SHP77 treated with DMSO at 0.1 percent for 48 hours (cell line): ENCODE results near the gene PPP4C.

Source experiments
- DNase-seq: peaks from one replicate; lab custom pipeline; 2025; lab: John Stamatoyannopoulos, UW

Gene PPP4C

DNA sequence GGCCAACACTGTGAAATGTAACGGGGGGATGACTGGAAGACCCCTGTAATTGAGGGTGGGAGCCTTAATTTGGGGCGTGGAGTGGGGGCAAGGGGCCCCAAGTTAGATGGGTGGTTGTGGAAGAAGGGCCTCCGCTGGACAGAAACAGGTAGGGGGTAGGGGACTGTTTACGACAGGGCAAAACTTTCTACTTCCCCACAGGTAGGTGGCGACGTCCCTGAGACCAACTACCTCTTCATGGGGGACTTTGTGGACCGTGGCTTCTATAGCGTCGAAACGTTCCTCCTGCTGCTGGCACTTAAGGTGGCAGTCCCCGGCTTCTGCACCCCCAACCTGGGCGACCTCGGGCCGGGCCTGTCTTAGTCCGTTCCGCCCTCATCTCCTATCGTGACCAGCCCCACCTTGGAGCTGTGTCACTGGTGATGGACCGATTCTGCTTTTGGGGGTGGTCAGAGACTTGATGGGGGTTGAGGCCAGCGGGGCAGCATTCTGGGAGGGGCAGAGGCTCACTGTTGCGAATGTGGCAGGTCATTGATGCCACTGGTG, 6.8 kb downstream of the PPP4C start:
- no peak for DNase-seq

DNA sequence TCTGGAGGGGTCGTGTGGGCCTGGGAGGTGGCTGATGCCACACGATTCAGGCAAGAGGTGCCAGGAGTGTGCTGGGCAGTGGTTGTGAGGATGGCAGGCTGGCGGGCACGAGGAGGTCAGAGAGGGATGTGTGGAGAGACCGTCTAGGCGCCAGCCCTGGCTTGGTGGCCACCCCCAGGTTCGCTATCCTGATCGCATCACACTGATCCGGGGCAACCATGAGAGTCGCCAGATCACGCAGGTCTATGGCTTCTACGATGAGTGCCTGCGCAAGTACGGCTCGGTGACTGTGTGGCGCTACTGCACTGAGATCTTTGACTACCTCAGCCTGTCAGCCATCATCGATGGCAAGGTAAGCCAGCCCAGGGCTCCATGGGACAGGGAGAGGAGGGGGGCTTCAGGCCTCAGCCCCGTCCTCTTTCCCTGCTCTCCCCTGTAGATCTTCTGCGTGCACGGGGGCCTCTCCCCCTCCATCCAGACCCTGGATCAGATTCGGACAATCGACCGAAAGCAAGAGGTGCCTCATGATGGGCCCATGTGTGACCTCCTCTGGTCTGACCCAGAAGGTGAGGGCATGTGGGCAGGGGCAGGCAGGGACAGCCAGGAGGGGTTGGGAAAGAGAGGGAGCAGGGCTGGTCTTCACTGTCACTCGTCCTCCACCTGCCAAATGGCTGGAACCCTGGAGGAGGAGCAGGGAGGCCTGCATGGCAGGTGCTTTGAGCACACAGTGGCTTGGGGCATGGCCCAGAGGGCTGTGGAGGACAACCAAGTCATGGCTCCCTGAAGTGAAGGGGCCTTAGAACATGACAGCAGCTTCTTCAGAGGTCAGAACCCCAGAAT, 7.6 kb downstream of the PPP4C start:
- DNase-seq, result no peak

DNA sequence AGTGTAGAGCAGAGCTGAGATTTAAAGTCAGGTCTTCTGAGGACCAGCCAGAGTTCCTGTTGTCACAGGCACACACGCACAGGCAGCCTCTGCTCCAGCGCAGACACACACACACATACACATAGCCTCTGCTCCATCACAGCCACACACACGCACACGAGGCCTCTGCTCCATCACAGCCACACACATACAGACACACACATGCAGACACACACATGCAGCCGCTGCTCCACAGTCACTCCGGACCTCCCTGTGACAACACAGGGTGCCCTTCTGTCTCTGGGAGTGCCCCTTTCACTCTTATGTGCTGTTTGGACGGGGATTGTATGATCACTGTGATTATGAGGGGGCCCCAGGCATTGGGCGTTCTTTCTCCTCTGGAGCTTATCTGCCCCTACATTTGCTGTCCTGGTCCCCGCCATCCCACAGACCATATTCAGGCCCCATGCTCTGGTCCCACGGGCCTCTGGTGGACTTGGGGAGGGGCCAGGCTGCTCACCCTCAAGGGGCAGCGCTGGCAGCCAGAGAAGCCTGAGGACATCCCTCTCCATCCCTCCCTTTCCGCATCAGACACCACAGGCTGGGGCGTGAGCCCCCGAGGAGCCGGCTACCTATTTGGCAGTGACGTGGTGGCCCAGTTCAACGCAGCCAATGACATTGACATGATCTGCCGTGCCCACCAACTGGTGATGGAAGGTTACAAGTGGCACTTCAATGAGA, 8.5 kb downstream of the PPP4C start:
- no peak for DNase-seq

DNA sequence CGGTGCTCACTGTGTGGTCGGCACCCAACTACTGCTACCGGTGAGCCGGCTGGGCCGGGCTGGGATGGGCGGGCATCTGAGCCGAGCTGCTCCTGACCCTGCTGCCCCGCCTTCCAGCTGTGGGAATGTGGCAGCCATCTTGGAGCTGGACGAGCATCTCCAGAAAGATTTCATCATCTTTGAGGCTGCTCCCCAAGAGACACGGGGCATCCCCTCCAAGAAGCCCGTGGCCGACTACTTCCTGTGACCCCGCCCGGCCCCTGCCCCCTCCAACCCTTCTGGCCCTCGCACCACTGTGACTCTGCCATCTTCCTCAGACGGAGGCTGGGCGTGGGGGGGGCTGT, 9.0 kb downstream of the PPP4C start:
- DNase-seq, result no peak

DNA sequence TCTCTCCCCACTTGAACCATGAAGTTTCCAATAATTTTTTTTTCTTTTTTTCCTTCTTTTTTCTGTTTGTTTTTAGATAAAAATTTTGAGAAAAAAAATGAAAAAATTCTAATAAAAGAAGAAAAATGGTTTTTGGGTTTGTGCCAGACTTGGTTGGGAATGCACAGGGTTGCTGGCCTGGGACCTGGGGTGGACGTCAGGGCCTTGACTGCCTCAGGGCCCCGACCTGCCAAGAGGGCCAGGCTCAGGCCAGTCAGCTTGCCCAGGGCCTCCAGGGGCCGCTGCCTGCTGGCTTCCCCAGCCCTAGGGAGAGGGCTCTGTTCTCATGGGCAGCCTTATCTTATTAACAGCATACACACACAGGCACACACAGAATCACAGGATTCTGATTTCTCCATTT, 9.5 kb downstream of the PPP4C start:
- DNase-seq, result no peak

DNA sequence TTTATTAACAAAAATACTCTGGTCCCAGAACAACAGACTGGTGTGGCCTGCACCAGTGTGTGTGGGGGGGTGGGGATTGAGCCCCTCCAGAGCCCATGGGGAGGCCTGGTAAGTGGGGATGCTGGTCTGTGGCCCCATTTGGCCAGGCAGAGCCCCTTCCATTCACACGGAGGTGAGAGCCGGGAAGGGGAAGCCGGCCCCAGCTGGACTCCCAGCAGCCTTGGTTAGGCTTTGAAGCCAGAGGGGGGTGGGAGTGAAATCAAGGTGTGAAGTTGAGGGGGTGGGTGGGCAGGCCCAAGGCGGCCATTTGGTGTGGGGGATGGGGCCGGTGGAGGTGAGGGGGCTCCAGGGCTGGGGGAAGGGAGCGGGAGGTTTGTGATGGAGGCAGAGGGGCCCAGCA, 10.0 kb downstream of the PPP4C start:
- no peak for DNase-seq

DNA sequence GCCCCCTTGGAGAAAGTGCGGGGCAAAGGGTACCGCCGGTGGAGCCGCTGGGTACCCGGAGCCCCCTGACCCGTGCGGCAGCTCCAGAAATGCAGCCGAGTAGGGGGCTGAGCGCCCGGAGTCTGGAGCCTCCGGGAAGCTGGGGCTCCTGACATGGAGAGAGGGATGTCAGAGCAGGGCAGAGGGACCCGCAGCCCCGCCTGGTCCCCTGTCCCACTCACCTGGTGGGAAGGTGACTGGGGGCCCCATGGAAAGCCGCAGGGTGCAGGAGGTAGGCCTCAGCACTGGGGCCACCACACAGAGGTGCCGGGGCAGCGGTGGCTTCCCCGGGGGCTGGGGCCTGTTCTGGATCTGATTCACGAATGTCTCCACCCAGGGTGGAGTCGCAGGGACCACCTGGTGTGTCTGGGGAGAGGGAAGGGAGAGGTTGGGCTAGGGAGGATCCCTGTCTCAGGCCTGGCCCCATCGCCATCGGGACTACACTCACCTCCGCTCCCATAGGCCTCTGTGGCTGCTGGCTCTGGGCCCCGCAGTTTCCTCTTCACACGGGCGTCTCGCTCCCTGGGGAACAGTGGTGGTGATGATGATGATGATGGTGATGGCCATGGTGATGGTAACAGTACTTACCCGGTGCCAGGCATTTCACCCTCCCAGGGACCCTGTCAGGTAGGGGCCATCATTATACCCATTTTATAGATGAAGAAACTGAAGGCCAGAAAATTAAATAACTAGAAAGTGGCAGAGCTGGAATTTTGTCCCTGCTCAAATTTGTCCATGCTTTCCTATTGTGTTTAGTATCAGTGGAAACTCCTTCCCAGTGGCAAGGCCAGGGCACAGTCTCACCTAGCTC, 10.7 kb downstream of the PPP4C start:
- DNase-seq, result no peak

DNA sequence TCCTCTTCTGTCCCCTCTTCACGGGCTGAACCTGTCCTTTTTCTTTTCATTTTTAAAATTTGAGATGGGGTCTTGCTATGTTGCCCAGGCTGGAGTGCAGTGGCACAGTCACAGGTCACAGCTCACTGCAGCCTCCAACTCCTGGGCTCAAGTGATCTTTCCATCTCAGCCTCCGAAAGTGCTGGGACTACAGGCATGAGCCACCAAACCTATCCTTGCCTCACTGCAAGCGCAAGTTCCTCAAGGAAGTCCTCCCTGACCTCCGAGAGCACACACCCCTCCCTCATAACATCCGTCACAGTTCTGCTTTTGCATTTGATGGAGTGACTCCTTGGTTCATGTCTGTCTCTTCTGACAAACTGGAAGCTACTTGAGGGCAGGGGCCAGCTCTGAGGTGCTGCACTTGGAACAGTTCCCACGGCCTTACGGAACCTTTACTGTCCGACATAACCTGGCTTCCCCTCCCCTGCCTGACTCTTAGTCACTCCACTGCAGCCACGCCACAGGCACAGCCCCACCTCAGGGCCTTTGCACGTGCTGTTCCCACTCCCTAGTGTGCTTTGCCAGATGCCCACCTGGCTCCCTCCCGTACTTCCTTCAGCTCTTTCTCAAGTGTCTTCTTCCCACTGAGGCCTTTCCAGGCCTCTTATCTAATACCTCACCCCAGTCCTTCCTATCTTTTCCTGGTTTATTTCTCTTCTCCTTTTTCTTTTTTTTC, 11.5 kb downstream of the PPP4C start:
- DNase-seq, result no peak

DNA sequence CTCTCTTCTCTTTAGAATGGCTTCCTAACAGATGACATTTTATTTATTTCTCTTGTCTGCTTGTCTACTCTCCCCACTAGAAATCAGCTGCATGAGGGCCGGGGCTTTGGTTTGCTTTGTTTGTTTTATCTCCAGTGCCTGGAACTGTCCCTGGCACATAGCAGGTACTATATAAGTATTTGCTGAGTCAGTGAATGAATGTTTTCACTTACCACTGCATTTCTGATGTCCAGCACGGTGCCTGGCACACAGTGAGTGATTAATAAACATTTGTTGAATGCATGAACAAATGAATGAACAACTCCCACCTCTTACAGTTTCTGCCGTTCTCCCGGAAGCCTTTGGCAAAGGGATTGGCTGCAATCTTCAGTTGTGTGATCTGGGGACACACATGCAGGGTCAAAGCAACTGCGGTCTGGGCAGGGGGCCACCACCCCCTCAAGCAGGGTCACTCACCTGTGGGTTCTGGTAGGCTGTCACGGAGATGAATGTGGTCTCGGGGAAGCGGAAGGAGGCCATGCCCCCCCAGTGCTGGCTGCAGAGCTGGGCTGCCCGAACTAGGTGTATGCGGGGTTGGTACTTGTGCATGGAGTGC, 12.5 kb downstream of the PPP4C start:
- DNase-seq, result no peak

DNA sequence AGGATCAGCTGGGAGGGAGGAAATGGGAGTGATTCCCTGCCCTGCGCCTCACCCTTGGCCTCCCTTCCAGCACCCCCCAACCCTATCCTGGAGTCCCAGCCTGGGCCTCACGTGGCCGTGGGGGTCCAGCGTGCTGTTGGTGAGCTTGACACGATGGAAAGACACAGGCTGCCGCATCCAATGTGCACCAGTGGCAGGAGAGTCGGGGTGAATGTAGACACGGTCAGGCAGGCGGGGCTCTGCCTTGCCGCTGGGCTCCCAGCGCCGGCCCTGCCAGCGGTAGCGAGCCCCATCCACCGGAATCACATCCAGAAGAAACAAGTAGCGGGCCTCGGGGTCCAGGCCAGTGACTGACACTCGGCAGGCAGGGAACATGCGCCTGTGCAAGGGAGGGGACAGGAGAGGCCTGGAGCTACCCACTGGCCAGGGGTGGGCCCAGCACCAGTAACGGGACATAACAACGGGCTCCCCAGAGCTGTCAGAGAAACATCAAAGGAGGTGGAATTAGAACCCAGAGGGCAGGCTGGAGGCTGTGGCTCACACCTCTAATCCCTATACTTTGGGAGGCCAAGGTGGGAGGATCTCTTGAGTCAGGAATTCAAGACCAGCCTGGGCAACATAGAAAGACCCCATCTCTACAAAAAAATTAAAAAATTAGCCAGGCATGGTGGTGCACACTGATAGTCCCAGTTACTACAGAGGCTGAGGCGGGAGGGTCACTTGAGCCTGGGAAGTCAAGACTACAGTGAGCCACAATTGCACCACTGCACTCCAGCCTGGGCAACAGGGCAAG, 13.2 kb downstream of the PPP4C start:
- no peak for DNase-seq

DNA sequence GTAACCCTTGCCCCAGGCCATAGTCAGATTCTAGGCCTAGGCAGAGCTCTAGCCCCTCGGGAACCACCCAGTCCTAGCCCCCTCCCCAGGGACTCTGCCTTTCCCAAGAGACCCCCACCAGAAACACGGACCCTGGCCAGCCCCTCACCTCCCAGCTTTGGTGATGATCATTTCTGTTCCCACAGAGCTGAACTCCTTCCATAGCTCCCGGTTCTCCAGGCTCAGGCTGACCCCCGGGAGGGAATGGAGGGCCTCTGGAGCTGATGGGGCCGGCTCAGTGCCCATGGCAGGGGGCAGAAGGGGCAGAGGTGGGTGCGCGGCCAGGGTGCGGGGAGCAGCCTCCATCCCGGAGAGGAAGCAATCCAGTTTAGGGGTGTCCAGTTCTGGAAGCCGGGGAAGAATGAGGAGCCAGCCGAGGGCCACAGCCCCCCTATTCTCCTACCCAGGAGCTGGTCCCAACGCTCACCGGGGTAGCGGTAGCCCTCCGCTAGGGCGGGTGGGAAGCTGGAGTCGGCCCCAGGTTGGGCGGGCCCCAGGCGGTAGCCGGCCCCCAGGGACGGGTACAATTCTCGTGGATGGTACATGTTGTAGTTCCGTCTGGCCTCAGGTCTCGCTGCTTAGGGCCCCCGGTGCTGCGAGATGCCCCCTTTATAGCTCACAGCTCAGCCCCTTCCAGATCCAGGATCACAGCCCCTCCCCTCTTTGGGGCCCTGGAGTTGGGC, 15.0 kb downstream of the PPP4C start:
- no peak for DNase-seq

DNA sequence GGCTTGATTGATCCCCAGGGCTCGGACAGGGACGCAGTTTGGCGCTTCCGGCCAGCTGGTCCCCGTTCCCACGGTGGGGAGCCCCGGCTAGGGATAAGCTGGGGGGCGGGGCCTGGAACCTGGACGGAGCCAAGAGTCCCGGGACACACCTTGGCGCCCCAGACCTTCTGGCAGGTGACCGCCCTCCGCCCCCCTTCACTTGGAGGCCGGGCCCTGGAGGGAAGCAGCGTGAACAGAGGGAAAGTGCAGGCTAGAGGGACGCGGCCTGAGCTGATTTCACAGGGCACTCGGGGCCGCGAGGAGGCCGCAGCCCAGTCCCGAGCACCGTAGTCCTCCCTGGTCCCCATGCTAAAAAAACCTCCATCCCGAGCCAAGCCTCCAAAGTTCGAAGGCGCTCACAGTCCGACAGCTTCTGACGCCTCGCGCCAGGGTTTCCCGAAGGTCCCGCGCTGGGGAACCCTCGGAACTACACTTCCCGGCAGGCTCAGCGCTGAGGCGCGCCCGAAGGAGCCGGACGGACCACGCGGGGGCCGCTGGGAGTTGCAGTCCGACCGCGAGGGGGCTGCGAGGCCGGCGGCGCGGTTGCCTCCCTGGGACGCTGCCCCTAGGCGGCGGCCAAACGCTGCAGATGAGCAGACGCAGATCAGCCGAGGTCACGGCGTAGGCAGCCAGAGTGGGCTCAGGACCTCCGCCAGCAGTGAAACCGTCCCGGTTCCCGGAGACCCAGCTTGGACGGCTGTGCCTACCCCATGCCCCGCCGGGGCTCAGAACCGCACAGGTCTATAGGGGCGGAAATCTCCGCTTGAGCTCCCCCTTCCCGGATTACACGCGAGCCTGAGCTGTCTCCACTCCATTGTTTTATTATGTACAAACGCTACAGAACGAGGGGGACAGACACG, 15.9 kb downstream of the PPP4C start, which contains the start of gene TBX6:
TBX6 (minus strand) TSS at position 451 of the 899 bp plus-strand sequence. CDS start 731 bp downstream, outside the sequence.
- DNase-seq, result peak; percentile 90

DNA sequence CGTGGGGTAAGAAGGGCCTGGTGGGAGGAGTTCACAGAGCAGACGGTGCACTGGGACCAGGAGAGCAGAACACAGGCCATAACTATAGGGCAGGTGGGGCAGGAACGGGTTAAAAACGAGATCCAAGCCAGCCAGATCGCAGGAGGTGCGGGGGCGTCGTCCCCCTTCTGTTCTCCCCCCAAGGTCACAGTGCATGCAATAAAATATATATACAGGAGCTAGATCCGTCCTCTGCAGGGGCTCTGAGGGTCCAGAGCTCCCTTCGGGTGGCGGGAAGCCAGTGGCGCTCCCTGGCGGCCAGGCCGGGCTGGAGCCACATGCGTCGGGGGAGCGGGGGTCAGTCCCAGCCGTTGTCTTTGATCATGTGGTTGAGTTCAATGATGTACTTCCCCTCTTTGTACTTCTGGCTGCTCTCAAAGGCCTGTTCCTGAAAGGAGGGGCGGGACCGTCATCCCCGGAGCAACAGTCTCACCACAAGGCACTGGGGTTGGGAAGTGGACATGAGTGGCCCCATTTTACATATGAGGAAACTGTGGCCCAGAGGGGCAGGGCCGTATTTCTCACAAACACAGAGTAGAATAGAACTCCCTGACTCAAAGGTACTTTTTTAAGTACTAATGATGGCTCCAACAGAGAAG, 16.7 kb downstream of the PPP4C start:
- DNase-seq, result peak; percentile 93

DNA sequence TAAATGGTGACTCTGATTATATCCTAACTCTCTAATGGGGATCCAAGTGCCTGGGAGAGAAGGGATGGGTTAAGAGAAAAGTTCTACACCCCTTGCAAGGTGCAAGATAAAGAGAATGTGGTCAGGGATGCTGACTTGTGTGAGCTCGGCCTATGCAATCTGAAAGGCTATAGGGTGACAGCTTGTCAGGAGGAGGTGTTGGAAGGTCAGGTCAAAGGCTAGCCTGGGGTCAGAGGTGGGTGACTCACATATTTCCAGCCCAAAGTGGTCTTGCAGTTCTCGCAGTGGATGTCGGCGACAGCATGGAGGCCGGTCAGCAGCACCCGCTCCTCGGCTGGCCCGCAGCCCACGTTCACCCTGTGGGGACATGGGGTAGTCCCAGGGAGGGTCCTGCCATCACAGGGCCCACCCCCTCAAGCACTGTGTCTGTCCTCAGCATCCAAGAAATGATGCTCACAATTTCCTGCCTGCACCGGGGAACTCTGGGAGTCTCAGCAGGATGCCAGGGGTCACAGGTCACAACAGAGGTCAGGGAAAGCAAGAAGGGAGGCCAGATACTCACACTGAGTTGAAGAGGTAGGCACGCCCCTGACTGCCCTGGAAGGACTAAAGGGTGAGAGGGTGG, 18.9 kb downstream of the PPP4C start:
- DNase-seq, result no peak

DNA sequence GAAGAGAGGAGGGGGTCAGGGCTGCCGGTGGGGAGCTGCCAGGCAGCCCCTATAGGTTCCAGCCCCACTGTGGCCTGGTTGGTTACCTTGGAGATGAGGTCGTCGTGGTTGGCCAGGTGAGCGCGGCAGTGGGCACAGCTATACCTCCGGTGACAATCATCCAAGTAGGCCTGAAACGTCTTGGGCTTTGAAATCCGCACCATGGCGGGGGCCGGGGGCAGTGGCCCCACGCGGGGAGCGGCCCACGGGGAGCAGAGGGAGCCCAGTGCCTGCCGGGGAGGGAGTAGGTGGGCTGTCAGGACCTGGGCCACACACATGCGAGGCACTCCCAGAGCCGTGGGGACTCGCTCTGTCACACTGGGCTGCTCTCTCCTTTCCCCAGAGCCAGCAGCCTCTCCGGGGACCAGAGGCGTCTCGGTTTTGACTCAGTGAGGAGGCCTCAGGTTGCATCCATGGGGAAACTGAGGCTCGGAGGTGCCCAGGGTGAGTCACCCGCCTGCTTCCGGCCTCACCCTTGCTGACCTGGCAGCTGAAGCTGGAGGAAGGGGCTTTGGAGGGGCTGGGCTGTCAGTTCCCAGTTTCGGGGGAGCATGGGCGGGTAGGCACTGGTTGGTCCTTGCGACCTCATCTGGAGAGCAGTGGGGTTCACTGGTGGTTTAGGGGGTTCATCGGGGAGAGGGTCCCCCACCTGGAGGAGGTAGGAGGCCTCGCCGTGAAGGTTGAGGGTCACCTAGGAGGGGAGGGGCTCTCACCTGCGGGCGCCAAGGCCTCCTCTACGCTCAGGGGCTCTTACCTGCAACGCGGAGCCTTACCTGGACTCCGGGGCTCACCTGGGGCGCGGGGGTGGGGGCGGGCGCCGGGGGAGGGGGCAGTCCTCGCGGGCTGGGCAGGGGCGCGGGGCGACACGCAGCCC, 19.6 kb downstream of the PPP4C start:
- DNase-seq, result no peak

DNA sequence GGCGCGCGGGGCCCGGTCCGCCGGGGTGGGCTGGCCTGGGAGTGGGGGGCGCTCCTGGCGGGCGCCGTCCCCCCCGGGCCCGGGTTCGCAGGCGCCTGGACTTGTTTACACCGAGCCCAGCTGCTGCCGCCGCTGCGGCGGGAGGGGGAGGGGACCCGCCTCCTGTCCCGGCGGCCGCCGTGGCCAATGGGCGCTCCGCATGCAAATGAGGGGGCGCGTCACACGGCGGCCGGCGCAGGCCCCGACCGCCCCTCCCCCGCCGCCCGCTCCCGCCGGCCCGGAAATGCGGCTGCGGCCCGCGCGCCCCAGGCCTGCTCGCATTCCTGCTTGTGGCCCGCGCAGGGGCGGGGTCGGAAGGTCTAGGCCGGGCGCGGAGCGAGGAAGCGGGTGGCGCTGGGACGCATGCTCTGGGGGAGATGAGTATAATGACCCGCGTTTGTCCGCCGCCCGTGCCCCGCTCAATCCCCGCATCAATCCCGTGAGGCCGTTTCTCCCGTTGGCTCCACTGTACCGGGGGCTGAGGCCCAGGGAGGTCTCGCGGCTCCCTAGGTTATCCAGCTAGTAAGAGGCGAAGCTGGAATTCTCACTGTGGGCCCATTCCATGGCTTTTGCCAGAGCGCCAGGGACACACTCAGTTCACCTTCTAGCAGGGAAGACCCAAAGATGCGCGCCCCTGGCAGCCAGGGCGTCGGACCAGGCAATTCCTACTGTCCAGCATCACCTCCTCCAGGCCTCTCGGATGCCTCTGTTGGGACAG, 20.5 kb downstream of the PPP4C start, which contains the start of gene YPEL3:
YPEL3 (minus strand) TSS at position 109 of the 757 bp plus-strand sequence. CDS start 731 bp downstream, outside the sequence.
- DNase-seq, result peak; percentile 68
